HG03060 (cell line): ENCODE data around the gene PECR.

ENCODE experiments used
- ATAC-seq: cut with Tn5 transposase; IDR thresholded peaks from one replicate; pipeline ENCODE4 v1.9.1; 2021; ENCODE audit warnings: low read depth, moderate number of reproducible peaks; ENCODE audit not compliant: unreplicated experiment

The PECR gene

DNA sequence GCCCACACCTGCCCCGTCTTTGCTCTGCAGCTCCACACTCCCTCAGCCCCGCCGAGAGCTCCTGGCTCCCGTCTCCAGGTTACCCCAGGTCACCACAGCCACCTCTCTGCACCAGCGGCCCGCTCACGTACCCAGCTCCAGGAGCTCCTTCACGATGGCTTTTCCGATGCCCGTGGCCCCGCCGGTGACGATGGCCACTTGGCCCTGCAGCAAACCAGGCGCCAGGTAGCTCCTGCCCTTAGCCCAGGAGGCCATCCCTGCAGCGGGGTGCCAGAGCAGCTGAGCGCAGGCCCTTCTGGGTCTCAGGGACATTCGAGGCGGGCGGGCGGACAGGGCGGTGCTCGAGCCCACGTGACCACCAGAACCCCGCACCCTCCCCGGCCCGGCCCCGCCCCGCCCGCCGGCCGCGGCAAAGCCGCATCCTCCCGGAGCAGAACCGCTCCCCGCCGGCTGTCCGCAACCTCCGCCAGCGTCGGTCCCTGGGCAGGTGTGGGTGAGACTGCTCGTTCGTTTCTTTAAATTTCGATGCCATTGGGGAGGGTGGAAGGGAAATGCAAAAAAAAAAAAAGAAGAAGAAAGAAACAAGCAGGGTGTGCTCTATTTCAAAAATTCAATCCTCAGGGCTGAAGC lies at the start of gene PECR, which contains the start of gene TMEM169:
PECR (minus strand) TSS at position 323 of the 630 bp plus-strand sequence; CDS start at position 255, 68 bp downstream.
TMEM169 (plus strand) TSS at position 433 of the 630 bp plus-strand sequence. CDS start 14,045 bp downstream, outside the sequence.
- peak; percentile 69 for ATAC-seq

DNA sequence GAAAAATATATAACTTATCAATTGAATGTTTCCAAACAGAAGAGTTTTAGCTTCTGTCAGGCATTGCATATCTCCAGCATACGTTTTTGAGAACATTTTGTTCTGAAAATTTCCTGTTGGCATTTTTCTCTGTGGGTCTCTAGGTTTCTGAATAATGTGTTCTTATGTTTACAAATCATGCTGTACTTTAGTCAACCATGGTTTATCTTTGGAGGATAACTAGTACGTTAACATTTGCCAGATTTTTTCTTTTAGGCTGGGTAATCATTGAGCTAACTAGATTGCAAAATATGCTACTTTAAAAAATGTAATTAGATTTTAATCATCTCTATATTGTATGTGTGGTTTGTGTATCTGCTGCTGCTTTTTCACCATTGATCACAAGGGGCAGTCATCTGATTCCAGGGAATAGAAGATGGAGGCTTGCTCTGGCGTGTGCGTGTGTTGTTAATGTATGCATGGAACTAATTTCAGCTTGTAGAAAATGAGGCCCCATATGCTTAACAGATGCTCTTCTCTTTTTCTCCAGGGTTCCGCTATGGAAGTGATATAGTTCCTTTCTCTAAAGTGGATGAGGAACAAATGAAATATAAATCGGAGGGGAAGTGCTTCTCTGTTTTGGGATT lies 48.9 kb upstream of the PECR start:
- ATAC-seq, result no peak

- no peak for ATAC-seq
Observed at GRCh38 chr2:216126943-216127342, 45.3 kb upstream of the PECR start.

GRCh38 chr2:216121255-216121654 lies 39.6 kb upstream of the PECR start:
- no peak for ATAC-seq

GRCh38 chr2:216119986-216120385 lies 38.4 kb upstream of the PECR start:
- no peak for ATAC-seq

DNA sequence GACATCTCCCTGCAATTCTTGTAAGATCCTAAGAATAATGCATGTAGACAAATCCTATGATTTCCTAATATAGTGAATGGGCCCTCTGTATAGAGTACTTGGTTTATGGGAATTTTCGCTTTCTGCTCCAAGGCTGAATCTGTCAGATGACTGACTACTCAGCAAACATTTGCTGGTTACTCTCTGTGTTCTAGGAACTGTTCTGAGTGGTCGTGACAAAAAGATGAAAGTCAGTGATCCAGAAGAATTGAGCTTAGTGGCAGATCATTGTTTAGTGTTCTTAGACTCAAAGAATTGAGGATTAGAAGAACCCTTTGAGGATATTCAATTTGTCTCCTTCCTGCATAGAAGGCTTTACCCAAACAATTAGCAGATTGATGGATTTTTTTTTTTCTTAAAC lies 37.5 kb upstream of the PECR start:
- no peak for ATAC-seq

DNA sequence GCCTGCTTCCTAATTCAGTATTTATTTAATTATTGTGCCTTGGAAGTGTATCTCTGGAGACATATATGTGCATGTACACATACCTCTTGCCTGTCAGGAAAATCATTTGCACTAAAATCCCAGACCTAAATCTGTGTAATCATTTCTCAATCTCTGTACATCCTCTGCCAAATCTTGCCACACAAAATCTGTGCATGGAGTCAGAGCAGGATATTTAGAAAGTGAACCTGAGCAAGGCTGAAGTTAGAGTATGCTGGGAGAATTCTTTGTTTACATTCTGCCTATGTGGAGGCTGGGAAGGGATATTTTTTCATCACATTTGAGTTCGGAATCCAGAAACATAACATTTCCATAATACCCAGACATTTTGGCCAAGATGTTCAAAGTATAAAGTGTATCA lies 36.9 kb upstream of the PECR start:
- ATAC-seq, result no peak

- no peak for ATAC-seq
Observed at GRCh38 chr2:216117561-216118340, 36.1 kb upstream of the PECR start.

- ATAC-seq, result no peak
Observed at GRCh38 chr2:216116418-216116817, 34.8 kb upstream of the PECR start.

DNA sequence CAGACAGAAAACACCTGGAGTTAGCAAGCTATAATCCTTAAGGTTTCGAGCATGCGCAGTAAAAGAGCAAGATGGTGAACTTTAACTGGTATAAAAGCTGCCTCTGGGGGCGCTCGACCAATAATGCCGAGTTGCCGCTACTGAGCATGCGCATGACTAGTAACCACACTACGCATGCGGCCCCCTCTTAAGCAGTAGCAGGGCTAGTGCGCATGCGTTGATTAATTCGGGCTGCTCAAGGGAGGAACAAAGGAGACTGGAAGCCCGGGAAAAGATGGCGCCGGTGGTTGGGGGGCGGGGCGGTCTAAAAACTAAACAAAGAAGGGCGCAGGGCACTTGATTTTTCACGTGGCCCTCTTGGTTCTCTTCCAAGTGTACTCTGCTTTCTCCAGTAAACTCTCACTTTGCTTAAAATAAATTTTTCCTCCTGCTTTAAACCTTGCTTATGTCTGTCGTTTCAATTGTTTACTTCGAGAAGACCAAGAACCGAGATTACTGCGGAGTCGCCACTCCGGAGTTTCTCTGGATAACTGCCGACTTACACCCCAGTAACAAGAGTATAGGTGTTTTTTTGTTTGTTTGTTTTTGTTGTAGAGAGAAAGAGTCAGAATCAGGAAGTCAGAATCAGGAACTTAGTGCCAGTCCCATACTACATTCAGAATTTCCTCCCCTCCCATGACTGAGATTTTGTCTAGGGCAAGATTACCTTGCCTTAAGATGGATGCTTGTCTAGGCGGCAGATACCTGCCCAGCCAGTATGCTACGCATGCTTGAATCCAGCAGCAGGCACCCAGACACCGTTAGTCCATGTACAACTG lies 33.3 kb upstream of the PECR start:
- ATAC-seq, result no peak

DNA sequence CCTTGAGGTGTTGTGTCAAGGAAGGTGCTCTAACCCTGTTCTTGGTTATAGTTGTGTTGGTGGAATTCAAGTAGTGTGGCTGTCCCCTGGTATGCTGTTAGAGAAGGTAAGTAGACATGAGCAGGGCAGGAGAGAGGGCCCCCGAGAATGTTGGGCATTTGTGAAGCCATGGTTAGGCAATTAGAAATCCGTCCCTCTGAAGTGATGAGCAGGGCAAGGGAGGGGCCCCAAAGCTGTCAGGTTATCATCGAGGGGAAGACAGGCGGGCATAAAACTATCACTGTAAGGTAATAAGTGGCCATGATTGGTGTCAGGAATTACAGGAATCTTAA lies 32.7 kb upstream of the PECR start:
- ATAC-seq, result no peak

- ATAC-seq, result peak; percentile 57
Observed at GRCh38 chr2:216113572-216113971, 32.0 kb upstream of the PECR start.

- no peak for ATAC-seq
Observed at GRCh38 chr2:216112926-216113325, 31.3 kb upstream of the PECR start.

DNA sequence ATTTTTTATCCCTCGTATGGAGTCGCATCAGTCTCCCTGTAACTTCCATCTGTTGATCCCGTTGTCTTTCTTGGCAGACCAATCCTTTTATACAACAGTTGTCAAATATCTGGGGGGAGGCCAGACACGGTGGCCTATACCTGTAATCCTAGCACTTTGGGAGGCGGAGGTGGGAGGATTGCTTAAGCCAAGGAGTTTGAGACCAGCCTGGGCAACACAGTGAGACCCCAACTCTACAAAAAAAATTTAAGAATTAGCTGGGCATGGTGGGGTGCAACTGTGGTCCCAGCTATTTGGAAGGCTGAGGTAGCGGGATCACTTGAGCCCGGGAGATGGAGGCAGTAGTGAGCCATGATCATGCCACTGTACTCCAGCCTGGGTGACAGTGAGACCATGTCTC lies 29.5 kb upstream of the PECR start:
- ATAC-seq, result no peak

- ATAC-seq, result no peak
Observed at GRCh38 chr2:216110620-216111019, 29.0 kb upstream of the PECR start.

DNA sequence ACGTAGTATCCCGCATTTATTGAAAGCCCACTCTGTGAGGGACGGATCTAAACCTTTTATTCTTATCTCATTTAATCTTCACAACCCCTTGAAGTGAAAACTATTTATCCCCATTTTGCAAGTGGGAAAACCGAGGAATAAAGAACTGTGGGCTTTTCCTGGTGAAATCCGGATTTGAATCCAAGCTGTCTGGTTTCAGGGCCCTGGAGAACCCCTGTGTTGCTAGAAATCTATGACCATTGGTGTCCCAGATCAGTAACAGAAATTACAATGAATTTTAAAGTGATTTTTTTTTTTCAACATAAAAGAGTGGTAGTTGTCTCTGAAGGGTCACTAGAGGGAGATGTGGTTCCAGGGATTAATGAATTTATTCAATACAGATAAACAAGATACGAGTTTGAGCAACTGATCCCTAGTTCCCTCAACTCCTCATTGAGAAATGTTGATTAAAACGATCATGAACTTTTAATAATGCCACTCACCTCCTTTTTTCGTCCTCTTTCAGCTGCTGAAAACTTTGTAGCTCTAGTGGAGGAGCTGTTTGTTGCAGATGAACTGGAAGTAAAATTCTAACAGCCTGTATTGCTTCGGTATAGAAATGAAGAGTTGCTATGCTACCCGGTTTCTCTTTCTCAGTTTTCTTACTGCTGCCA lies 28.5 kb upstream of the PECR start:
- ATAC-seq, result no peak

DNA sequence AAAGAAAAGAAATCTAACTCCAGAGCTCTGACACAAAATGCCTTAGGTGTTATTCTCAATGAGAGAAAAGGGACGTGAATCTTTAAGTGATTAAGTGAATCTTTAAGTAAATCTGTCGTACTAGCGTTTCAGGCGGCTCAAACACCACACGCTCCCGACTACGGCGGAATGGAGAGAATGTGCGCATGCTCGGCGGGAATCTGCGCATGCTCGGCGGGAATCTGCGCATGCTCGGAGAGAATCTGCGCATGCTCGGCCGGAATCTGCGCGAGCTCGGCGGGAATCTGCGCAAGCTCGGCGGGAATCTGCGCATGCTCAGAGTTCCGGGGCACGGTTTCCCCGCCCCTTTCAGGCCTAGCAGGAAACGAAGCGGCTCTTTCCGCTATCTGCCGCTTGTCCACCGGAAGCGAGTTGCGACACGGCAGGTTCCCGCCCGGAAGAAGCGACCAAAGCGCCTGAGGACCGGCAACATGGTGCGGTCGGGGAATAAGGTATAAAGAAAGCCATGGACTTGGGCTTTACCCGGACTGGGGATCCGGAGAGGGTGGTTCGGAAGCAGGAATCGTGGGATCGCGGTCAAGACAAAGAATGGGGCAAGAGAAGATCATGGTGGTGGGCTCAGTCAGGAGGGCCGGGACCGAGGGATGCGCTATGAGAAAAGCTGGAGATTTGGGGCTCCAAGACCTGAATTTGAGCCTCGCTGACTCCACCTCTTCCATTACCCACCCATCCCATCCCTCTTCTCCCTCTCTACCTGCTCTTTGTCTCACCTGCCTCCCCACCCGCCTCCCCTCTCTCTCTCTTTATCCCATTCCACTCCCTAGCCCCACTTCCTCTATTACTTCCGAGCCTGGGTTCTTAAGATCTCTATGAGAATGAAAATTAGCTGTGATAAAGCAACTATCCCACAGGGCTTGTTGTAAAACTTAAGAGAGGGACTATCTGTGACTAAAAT lies 27.6 kb upstream of the PECR start, which contains the start of gene XRCC5:
XRCC5 (plus strand) TSS at position 382 of the 955 bp plus-strand sequence; CDS start at position 471, 89 bp downstream.
- ATAC-seq, result peak; percentile 30

DNA sequence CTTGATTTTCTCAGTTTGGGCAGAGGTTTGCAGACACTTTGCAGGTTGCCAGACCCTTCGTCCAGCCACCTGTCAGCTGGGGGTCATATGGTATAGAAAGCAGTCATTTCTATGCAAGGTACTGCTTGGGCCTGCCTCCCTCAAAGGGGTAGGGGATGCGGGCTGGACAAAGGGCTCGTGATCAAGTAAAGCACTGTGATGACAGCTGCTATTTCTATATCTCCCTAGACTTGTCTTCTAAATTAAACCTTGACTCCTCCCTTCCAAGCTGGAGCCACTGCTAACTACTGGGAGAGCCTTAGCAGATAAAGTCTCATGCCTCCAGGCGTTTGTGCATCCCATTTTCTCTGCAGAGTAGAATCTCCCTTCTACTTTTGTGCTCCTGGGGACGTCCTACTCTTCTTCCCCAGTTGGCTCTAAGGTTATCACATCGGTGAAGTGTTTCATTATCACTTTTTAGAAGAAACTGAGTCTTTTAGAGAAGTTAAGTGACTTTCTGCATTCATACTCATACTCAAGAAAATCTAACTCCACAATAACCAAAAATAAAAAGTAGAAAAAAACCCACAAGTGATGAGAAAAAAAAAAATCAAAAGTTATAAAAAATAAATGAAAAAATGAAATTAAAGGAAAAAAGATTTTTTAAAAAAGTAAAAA lies 26.8 kb upstream of the PECR start:
- no peak for ATAC-seq

- no peak for ATAC-seq
Observed at GRCh38 chr2:216107760-216108159, 26.2 kb upstream of the PECR start.
